AG10803 (cell line): Measurements from ENCODE around the gene PRORP.
A peak's percentile ranks its signal among the peaks of the same experiment; 100 is the strongest.

ENCODE experiments used
- DNase-seq: peaks from one replicate; pipeline ENCODE4 v3.0.0; 2010; ENCODE audit warnings: low read depth
- H3K4me3 ChIP-seq: 2 replicates; pipeline ENCODE4 v1.5.1; 2011; ENCODE audit warnings: mild to moderate bottlenecking, low read length, control low read depth
- TF ChIP-seq, protein P1 (sequence below): conservative IDR thresholded peaks from 2 replicates; pipeline ENCODE4 v1.5.1; 2011; ENCODE audit warnings: mild to moderate bottlenecking, low read length, control low read depth, inconsistent platforms

The PRORP gene

DNA sequence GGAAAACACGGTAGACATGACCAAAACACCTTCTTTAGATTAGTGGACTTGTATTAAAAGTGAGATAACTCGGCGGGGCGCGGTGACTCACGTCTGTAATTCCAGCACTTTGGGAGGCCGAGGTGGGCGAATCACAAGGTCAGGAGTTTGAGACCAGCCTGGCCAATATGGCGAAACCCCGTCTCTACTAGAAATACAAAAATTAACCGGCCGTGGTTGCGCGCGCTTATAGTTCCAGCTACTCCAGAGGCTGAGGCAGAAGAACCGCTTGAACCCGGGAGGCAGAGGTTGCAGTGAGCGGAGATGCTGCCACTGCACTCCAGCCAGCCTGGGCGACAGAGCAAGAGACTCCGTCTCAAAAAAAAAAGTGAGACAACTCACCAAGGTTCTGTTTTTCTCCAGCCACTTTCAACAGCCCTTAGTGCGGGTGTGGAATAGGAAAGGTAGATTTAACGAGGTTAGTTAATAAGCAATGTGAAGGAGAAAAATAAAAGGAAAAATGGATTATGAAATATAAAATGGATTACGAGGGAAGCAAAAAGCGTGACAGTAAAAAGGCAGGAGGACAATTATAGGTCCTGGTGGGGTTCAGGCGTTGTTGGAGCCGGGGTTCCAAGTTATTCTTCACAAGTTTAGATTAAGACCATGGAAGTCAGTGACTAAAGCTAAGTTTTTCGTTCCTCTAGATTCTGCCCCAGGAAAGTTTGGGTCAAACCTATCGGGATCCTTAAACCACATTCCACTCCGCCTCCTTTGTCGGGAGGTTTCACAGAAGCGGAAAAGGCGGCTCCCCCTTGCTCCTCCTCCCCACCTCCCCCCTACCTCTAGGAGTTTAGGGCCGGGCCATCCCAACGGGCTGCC, 1.1 kb upstream of the PRORP start:
- peak; percentile 6 for DNase-seq
- H3K4me3 ChIP-seq: peak overlapping the region; percentile 99
- TF ChIP-seq, protein P1, sequence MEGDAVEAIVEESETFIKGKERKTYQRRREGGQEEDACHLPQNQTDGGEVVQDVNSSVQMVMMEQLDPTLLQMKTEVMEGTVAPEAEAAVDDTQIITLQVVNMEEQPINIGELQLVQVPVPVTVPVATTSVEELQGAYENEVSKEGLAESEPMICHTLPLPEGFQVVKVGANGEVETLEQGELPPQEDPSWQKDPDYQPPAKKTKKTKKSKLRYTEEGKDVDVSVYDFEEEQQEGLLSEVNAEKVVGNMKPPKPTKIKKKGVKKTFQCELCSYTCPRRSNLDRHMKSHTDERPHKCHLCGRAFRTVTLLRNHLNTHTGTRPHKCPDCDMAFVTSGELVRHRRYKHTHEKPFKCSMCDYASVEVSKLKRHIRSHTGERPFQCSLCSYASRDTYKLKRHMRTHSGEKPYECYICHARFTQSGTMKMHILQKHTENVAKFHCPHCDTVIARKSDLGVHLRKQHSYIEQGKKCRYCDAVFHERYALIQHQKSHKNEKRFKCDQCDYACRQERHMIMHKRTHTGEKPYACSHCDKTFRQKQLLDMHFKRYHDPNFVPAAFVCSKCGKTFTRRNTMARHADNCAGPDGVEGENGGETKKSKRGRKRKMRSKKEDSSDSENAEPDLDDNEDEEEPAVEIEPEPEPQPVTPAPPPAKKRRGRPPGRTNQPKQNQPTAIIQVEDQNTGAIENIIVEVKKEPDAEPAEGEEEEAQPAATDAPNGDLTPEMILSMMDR: no peak

DNA sequence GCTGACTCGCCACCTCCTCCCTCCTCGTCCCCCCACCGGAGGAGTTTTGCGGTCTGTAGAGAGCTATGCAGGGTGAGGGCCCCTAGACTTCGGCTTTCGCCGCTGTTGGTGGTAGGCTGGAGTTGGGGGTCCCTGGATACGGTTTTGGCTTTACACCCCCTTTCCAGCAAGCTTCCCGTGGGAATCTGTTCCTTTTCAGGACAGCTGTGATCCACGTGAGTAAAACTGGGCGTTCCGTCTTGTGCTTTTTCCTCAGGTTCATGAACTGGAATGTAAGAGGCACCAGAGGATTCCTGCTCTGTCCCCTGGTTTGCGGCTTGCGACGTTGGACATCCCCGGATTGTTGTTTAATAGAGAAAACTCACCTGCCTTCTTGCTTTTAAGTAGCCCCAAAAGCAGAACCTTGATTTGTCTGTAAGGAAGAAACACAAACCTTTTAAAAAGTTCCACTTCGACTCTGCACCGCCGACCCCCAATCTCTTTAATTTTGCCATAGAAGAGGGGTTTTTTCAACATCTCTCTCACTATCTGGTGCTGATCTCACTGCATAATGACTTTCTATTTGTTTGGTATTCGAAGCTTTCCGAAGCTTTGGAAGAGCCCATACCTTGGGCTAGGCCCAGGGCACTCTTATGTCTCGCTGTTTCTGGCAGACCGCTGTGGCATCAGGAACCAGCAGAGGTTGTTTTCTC, 490 bp downstream of the PRORP start:
- peak overlapping the region; percentile 99 for H3K4me3 ChIP-seq
- TF ChIP-seq, protein P1: no peak
- DNase-seq: peak; percentile 54

DNA sequence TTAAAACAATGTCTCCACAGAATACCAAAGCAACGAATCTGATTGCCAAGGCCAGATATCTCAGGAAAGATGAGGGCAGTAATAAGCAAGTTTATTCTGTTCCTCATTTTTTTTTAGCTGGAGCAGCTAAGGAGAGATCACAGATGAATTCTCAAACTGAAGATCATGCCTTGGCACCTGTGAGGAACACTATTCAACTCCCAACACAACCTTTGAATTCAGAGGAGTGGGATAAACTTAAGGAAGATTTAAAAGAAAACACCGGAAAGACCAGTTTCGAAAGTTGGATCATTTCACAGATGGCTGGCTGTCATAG, 994 bp downstream of the PRORP start:
- no peak for DNase-seq
- TF ChIP-seq, protein P1: no peak
- H3K4me3 ChIP-seq: peak overlapping the region; percentile 99

DNA sequence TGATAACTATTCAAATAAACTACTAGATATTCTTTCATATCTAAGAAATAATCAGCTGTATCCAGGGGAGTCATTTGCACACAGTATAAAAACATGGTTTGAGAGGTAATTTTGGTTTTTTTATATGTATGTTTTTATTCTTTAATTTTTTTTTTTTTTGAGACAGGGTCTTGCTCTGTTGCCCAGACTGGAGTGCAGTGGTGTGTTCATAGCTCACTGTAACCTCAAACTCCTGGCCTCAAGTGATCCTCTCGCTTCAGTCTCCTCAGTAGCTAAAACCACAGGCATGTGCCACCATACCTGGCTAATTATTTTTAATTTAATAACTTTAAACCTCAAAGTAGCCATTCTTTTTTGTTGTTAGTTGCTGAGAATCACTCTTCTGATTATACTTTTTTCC, 1.8 kb downstream of the PRORP start:
- TF ChIP-seq, protein P1: no peak
- DNase-seq: no peak
- H3K4me3 ChIP-seq: no peak overlapping the region

DNA sequence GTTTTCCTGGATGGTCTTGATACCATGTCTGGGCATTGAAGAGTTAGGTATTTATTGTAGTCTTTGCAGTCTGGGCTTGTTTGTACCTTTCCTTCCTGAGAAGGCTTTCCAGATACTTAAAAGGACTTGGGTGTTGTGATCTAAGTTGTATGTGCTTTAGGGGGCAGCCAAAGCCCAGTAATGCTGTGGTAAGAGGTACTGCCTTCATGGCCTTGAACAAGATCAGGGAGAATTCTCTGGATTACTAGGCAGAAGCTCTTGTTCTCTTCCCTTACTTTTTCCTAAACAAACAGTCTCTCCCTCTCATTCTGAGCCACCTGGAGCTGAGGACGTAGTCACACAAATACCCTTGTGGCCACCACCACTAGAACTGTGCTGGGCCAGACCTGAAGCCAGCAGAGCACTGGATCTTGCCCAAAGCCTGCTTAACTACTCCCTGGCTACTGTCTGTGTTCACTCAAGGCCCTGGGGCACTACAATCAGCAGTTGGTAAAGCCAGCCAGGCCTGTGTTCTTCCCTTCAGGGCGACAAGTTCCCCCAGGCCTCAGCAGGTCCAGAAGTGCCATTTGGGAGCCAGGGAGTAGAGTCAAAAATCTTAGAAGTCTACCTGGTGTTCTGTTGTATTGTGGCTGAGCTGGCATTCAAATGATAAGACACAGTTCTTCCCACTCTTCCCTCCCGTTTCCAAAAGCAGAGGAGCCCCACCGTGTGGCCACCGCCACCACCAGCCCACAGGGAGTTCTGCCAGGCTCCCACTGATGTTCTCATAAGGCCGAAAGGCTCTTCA, 11.4 kb downstream of the PRORP start:
- no peak for DNase-seq
- no peak overlapping the region for H3K4me3 ChIP-seq
- TF ChIP-seq, protein P1: no peak

DNA sequence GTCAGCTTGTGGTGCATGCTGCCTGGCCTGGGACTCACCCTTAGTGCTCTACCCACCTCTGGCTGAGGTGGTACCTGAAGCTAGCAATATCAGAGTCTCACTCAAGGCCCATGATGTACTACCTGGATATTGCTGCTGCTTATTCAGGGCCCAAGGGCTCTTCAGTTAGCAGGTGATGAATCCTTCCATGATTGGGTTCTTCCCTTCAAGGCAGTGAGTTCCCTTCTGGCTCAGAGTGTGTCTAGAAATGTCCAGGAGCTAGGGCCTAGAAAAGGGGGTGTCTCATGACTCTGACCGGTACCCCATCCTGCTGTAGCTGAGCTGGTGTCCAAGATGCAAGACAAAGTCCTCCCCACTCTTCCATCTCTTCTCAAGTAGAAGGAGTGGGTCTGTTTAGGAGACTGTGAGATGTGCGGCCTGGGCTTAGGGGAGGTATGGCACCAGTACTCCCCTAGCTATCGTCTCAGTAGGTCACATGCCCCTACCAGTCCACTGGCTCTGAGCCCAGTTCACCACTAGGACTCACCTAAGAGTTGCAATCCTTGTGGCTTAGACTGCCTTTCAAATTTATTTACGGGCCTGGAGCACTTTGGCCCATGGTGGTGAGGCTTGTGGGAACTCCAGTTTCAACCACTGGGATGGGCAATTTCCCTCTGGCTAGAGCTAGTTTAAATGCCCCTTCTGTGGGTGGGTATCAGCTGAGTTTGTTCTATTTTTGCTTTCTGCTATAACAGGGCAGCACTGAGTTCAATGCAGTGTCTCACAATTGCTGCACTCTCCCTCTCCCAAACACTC, 12.2 kb downstream of the PRORP start:
- no peak for DNase-seq
- H3K4me3 ChIP-seq: no peak overlapping the region
- TF ChIP-seq, protein P1: no peak
